ENCODE results near the gene SUSD2. TPM values are rescaled to one million over a fixed set of nuclear protein-coding genes. Genes with fewer than 3 reads are reported as not detected.

Gene SUSD2
- polyA plus RNA-seq, 2 donors: 0.73 to 1.4 TPM

- no peak overlapping the region for H3K27ac ChIP-seq (ENCODE audit: low read depth in 2 of 2, low read length in 1 of 2)
- peaks cover 5 to 31% of the 10 kb centered on the region in 2 donors for H3K4me1 ChIP-seq (ENCODE audit: control insufficient read depth in 2 of 2, insufficient read depth in 2 of 2, low read length in 1 of 2)
- H3K9me3 ChIP-seq (ENCODE audit: control insufficient read depth in 2 of 2, insufficient read depth in 1 of 2, low read depth in 1 of 2, low read length in 1 of 2): no peaks in the 10 kb centered on the region
- no peaks in the 10 kb centered on the region for H3K36me3 ChIP-seq (ENCODE audit: control insufficient read depth in 2 of 2, insufficient read depth in 2 of 2, low read length in 1 of 2)
- H3K4me3 ChIP-seq (ENCODE audit: low read depth in 1 of 2, low read length in 2 of 2): no peak overlapping the region
- no peaks in the 10 kb centered on the region for H3K27me3 ChIP-seq (ENCODE audit: control insufficient read depth in 1 of 2, insufficient read depth in 2 of 2, low read length in 2 of 2)
- 85 to 89% methylated on average over 15 of the region's 15 CpGs for WGBS, 2 donors
These were observed 5.1 kb downstream of the SUSD2 start for GRCh38 chr22:24186352-24186740.

- 84 to 86% methylated on average over 32 to 34 of the region's 34 CpGs for WGBS, 2 donors
- peaks cover 1 to 26% of the 10 kb centered on the region in 2 donors for H3K4me1 ChIP-seq (ENCODE audit: control insufficient read depth in 2 of 2, insufficient read depth in 2 of 2, low read length in 1 of 2)
- H3K36me3 ChIP-seq (ENCODE audit: control insufficient read depth in 2 of 2, insufficient read depth in 2 of 2, low read length in 1 of 2): no peaks in the 10 kb centered on the region
- H3K9me3 ChIP-seq (ENCODE audit: control insufficient read depth in 2 of 2, insufficient read depth in 1 of 2, low read depth in 1 of 2, low read length in 1 of 2): no peaks in the 10 kb centered on the region
- H3K27ac ChIP-seq (ENCODE audit: low read depth in 2 of 2, low read length in 1 of 2): no peak overlapping the region
- no peak overlapping the region for H3K4me3 ChIP-seq (ENCODE audit: low read depth in 1 of 2, low read length in 2 of 2)
- H3K27me3 ChIP-seq (ENCODE audit: control insufficient read depth in 1 of 2, insufficient read depth in 2 of 2, low read length in 2 of 2): no peaks in the 10 kb centered on the region
These were observed 5.8 kb downstream of the SUSD2 start for GRCh38 chr22:24186892-24187670.

DNA sequence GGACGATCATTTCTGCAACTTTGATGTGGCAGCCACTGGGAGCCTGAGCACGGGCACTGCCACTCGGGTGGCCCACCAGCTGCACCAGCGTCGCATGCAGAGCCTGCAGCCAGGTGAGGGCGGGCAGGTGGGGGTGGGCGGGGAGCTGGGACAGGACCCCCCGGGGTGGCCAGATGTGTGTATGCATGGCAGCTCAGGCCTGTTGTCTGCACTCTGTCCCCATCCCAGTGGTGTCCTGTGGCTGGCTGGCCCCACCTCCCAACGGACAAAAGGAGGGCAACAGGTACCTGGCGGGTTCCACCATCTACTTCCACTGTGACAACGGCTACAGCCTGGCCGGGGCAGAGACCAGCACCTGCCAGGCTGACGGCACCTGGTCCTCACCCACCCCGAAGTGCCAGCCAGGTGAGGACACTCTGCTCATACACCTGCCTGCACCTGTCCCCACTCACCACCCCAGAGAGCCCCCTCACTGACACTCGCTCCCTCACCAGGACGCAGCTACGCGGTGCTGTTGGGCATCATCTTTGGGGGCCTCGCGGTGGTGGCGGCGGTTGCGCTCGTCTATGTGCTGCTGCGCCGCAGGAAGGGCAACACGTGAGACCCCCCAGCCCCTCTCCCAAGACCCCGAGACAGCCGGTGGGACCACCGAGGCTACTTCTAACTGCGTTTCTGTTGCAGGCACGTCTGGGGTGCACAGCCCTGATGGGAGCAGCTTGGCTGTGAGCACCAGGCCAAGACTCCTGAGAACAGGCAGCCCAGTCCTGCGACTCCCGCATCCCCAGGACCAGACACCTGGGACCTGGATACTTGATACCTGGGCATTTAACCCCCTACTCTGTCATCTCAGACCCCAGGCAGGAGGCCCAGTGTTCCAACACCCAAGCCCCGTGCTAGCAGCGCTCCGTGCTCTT lies 6.7 kb downstream of the SUSD2 start:
- H3K36me3 ChIP-seq (ENCODE audit: control insufficient read depth in 2 of 2, insufficient read depth in 2 of 2, low read length in 1 of 2): no peaks in the 10 kb centered on the region
- peaks cover 0 to 26% of the 10 kb centered on the region in 2 donors for H3K4me1 ChIP-seq (ENCODE audit: control insufficient read depth in 2 of 2, insufficient read depth in 2 of 2, low read length in 1 of 2)
- WGBS, 2 donors: 89% methylated on average over 37 of the region's 37 CpGs
- no peaks in the 10 kb centered on the region for H3K27me3 ChIP-seq (ENCODE audit: control insufficient read depth in 1 of 2, insufficient read depth in 2 of 2, low read length in 2 of 2)
- no peaks in the 10 kb centered on the region for H3K9me3 ChIP-seq (ENCODE audit: control insufficient read depth in 2 of 2, insufficient read depth in 1 of 2, low read depth in 1 of 2, low read length in 1 of 2)
- no peak overlapping the region for H3K4me3 ChIP-seq (ENCODE audit: low read depth in 1 of 2, low read length in 2 of 2)
- no peak overlapping the region for H3K27ac ChIP-seq (ENCODE audit: low read depth in 2 of 2, low read length in 1 of 2)

DNA sequence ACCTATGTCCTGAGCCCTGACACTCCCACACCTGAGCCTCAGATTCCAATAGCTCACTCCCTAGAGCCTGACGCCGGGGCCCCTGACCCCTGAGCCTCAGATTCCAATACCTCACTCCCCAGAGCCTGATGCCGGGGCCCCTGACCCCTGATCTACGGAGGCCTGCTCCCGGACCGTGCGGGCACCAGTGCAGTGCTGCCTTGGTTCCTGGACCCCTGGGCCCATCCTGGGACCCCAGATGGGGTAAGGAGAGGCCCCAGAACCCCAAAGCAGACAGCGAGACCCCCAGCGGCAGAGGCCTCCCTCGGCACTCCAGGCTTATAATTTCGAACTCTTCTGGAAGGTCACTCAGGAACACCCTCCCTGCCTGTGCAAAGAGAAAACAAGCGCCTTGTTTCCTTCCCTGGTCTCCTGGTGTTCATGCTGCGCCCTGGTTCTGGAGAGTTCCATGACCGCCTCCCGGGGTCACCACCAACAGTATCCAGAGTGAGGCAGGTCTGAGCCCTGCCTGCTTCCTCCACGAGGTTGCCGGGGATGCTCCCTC lies 7.5 kb downstream of the SUSD2 start:
- Histone ChIP-seq H3K36me3 (ENCODE audit: control insufficient read depth in 2 of 2, insufficient read depth in 2 of 2, low read length in 1 of 2) (no peaks in the 10 kb centered on the region), H3K4me1 (ENCODE audit: control insufficient read depth in 2 of 2, insufficient read depth in 2 of 2, low read length in 1 of 2) (peaks cover 0 to 24% of the 10 kb centered on the region in 2 donors), H3K27me3 (ENCODE audit: control insufficient read depth in 1 of 2, insufficient read depth in 2 of 2, low read length in 2 of 2) (no peaks in the 10 kb centered on the region), H3K9me3 (ENCODE audit: control insufficient read depth in 2 of 2, insufficient read depth in 1 of 2, low read depth in 1 of 2, low read length in 1 of 2) (no peaks in the 10 kb centered on the region), H3K4me3 (ENCODE audit: low read depth in 1 of 2, low read length in 2 of 2) (no peak overlapping the region), H3K27ac (ENCODE audit: low read depth in 2 of 2, low read length in 1 of 2) (no peak overlapping the region)
- 74 to 76% methylated on average over 17 of the region's 17 CpGs for WGBS, 2 donors

- no peaks in the 10 kb centered on the region for H3K27me3 ChIP-seq (ENCODE audit: control insufficient read depth in 1 of 2, insufficient read depth in 2 of 2, low read length in 2 of 2)
- WGBS, 2 donors: 36 to 40% methylated on average over 23 of the region's 23 CpGs
- H3K36me3 ChIP-seq (ENCODE audit: control insufficient read depth in 2 of 2, insufficient read depth in 2 of 2, low read length in 1 of 2): no peaks in the 10 kb centered on the region
- peaks cover 0 to 19% of the 10 kb centered on the region in 2 donors for H3K4me1 ChIP-seq (ENCODE audit: control insufficient read depth in 2 of 2, insufficient read depth in 2 of 2, low read length in 1 of 2)
- no peaks in the 10 kb centered on the region for H3K9me3 ChIP-seq (ENCODE audit: control insufficient read depth in 2 of 2, insufficient read depth in 1 of 2, low read depth in 1 of 2, low read length in 1 of 2)
- no peak overlapping the region for H3K4me3 ChIP-seq (ENCODE audit: low read depth in 1 of 2, low read length in 2 of 2)
- H3K27ac ChIP-seq (ENCODE audit: low read depth in 2 of 2, low read length in 1 of 2): no peak overlapping the region
These were observed 8.2 kb downstream of the SUSD2 start for GRCh38 chr22:24189249-24190158.

DNA sequence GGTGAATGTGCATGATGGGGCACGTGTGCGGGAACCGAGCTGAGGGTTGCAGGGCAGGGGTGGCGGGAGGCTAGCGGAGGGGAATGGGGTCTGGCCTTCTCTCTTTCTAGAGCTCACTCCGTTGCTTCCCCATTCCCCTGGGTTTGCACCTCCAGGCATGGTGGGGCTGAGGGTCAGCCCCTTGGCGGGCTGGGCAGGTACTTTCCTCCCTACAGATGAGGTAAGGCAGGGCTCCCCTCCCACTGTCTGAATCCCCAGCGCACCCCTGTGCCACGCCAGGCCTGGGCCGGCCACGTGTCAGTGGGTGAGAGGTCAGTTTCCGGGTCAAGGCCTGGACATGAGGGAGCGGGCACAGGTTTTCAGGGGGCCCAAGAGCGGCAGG lies 8.9 kb downstream of the SUSD2 start:
- no peaks in the 10 kb centered on the region for H3K27me3 ChIP-seq (ENCODE audit: control insufficient read depth in 1 of 2, insufficient read depth in 2 of 2, low read length in 2 of 2)
- 81 to 85% methylated on average over 14 of the region's 14 CpGs for WGBS, 2 donors
- H3K27ac ChIP-seq (ENCODE audit: low read depth in 2 of 2, low read length in 1 of 2): no peak overlapping the region
- no peak overlapping the region for H3K4me3 ChIP-seq (ENCODE audit: low read depth in 1 of 2, low read length in 2 of 2)
- H3K4me1 ChIP-seq (ENCODE audit: control insufficient read depth in 2 of 2, insufficient read depth in 2 of 2, low read length in 1 of 2): peaks cover 0 to 19% of the 10 kb centered on the region in 2 donors
- no peaks in the 10 kb centered on the region for H3K9me3 ChIP-seq (ENCODE audit: control insufficient read depth in 2 of 2, insufficient read depth in 1 of 2, low read depth in 1 of 2, low read length in 1 of 2)
- no peaks in the 10 kb centered on the region for H3K36me3 ChIP-seq (ENCODE audit: control insufficient read depth in 2 of 2, insufficient read depth in 2 of 2, low read length in 1 of 2)

GRCh38 chr22:24190596-24191208 lies 9.4 kb downstream of the SUSD2 start:
- no peak overlapping the region for H3K27ac ChIP-seq (ENCODE audit: low read depth in 2 of 2, low read length in 1 of 2)
- H3K4me1 ChIP-seq (ENCODE audit: control insufficient read depth in 2 of 2, insufficient read depth in 2 of 2, low read length in 1 of 2): peaks cover 0 to 19% of the 10 kb centered on the region in 2 donors
- no peaks in the 10 kb centered on the region for H3K9me3 ChIP-seq (ENCODE audit: control insufficient read depth in 2 of 2, insufficient read depth in 1 of 2, low read depth in 1 of 2, low read length in 1 of 2)
- no peak overlapping the region for H3K4me3 ChIP-seq (ENCODE audit: low read depth in 1 of 2, low read length in 2 of 2)
- 84 to 88% methylated on average over 8 of the region's 8 CpGs for WGBS, 2 donors
- H3K36me3 ChIP-seq (ENCODE audit: control insufficient read depth in 2 of 2, insufficient read depth in 2 of 2, low read length in 1 of 2): no peaks in the 10 kb centered on the region
- H3K27me3 ChIP-seq (ENCODE audit: control insufficient read depth in 1 of 2, insufficient read depth in 2 of 2, low read length in 2 of 2): no peaks in the 10 kb centered on the region

- H3K27me3 ChIP-seq (ENCODE audit: control insufficient read depth in 1 of 2, insufficient read depth in 2 of 2, low read length in 2 of 2): no peaks in the 10 kb centered on the region
- 89 to 91% methylated on average over 9 to 12 of the region's 12 CpGs for WGBS, 2 donors
- H3K36me3 ChIP-seq (ENCODE audit: control insufficient read depth in 2 of 2, insufficient read depth in 2 of 2, low read length in 1 of 2): no peaks in the 10 kb centered on the region
- H3K9me3 ChIP-seq (ENCODE audit: control insufficient read depth in 2 of 2, insufficient read depth in 1 of 2, low read depth in 1 of 2, low read length in 1 of 2): no peaks in the 10 kb centered on the region
- H3K27ac ChIP-seq (ENCODE audit: low read depth in 2 of 2, low read length in 1 of 2): no peak overlapping the region
- peaks cover 0 to 16% of the 10 kb centered on the region in 2 donors for H3K4me1 ChIP-seq (ENCODE audit: control insufficient read depth in 2 of 2, insufficient read depth in 2 of 2, low read length in 1 of 2)
- H3K4me3 ChIP-seq (ENCODE audit: low read depth in 1 of 2, low read length in 2 of 2): no peak overlapping the region
These were observed 10.1 kb downstream of the SUSD2 start for GRCh38 chr22:24191381-24191841.
